T-helper 1 cell (primary cell): ENCODE results near the gene NELFA.

Experiments used
- DNase-seq, 5 donors: peaks; one replicate each; pipeline ENCODE4 v3.0.0-alpha.2; 2012 to 2020

The NELFA gene

DNA sequence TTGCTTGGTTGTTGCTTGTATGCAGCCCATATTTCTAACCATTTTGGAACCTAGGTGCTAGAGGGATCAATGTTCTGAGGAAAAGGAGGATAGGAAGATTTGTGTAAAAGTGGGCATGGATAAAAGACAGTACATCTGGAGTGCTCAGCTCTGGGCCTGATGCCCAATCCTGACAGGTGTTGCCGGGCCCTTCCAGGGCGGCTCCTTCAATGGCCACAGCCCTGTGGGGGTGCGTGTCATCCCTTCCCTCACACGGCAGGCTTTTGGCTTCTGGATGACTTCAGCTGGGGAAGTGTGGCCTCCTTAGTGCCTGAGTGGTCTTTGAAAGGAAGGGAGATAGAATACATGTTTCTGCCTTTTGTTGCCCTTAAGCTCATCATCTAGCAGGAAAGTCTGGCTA, 47.2 kb downstream of the NELFA start:
- no peak for DNase-seq

DNA sequence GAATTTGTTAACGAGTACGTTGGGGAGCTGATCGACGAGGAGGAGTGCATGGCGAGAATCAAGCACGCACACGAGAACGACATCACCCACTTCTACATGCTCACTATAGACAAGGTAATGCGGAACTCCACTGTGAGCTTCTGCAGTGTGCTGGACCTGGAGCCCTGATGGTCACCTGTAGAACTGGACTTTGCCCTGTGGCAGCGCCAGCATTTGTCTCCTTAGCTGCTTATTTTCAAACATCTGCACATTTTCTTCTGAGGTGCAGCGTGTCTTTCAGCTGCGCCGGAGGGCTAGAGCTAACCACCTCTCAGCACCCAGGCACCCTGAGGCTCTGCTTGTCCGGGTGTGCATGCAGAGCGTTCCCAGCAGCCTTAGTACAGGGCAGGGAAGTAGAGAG, 47.7 kb downstream of the NELFA start:
- no peak for DNase-seq

DNA sequence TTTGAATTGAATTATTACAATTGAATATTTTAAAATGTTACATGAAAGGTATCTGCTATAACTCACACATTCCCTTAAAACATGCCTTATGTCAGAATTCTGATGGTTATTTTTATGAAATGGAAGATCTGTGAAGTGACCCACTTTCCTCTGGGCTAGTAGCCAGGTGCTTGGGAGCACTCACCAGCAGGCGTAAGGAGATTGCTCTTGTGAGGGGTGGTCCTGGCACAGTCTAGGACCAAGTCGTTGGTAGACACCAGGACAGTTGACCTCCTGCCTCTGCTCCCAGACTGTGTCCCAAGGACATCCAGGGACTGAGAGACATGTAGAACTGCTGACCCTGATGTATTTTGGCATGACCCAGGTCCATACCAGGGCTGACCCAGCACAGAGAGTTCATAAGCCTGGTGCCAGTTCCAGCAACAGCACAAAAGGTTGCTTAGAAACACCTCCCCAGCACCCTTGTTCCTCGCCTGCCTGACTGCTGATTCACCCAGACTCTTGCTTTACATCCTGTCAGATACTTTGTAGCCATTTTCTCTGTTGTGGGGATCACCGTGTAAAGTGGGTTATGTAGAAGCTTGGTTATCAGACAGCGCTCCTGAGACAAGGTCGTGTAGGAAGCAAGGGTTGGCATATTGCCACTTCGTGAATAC, 48.5 kb downstream of the NELFA start:
- DNase-seq = no peak

DNA sequence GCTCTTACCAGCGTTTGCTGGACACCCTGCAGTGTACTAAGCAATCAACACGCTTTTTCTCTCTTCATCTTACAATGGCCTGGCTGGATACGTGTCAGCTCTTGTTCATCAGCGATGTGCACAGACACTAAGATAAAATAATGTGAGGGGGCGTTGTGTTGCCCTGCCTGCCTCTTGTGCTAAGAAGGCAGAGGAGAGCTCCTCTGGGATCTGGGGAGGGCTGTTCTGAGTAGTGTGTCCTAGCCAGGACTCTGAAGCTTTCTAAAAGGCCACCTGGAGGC, 49.7 kb downstream of the NELFA start:
- DNase-seq = no peak

DNA sequence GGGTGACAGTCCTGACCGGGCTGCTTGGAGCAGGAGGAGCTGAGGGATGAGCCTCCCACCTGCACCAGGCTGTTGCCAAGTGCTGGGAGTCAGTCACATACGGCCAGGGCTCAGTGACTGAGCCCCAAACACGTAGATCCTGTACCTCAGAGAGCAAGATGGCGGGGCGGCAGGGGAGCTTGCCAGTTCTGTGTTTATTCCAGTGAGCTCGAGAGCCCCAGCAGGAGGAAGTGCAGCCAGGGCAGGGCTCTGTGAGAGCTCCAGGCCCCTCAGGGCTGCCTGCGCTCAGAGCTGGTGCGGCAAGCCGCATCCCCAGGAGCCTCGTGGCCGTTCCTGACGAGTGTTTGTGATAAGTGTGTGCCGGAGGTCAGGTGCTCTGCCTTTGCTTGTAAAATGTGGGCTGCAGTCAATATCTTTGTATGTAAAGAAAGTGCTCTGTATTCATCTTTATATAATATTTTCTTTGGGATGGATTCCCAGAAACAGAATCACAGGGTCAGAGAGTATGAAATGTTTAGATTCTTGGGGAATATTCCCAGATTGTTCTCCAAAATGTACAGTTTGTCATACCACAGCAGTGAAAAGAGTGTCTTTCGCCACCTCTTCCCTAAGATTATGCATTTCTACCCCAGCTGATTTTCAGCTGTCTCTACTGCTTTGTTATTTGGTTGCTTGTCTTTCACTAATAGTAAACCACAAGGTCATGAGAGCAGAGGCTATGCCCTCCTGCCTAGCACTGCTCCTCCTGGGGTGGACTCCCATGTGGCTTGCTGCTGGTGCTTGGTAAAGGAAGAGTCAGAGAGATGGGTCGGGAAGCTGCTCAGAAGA, 50.3 kb downstream of the NELFA start:
- DNase-seq = no peak

DNA sequence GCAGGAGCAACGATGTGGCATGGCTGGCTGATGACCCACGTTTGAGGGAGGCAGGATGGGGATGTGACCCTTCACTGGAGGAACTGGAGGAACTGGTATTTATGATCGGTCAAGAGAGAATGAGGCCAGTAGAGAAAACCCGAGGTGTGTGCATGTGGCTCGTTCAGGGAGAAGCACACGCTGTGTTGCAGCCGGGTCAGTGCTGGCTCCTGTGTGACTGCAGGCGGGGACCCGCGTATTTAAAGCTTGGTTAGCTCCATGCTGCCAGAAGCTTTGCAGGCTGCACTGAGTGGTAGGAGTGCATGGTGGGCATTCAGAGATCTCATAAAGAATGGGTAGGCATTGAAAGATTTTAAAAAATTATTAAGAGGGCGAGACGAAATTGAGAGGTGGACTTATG, 52.1 kb downstream of the NELFA start:
- DNase-seq = no peak

DNA sequence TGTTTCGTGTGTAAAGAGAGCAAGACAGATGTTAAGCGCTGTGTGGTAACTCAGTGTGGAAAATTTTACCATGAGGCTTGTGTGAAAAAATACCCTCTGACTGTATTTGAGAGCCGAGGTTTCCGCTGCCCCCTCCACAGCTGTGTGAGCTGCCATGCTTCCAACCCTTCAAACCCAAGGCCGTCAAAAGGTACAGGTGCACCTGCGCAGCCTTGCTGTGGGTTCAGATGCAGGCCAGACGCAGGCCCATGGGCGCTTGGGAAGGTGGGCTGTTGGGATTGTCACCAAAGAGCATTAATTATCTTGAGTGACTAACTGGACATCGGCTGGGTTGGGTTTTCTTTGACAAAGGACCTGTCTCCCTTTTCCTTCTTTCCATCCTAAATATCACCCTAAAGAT, 55.4 kb downstream of the NELFA start:
- DNase-seq = no peak

DNA sequence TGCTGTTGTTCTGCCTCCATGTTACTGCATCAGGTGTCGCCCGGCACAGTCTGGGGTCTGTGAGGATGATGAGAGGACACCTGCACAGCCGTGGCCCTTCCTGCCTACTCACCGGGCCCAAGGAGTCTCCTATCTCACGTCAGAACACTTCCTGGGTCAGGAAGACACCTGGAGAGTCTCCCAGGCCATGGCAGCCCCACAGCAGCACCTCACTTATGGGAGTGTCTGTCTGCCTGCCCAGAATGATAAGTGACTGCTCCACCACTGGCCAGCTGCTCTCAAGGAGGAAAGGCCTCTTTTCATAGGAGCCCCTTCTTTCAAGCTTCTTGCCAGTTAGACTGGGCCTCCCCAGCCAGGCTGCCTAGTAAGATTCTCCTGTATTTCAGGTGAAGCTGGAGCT, 56.1 kb downstream of the NELFA start:
- no peak for DNase-seq

DNA sequence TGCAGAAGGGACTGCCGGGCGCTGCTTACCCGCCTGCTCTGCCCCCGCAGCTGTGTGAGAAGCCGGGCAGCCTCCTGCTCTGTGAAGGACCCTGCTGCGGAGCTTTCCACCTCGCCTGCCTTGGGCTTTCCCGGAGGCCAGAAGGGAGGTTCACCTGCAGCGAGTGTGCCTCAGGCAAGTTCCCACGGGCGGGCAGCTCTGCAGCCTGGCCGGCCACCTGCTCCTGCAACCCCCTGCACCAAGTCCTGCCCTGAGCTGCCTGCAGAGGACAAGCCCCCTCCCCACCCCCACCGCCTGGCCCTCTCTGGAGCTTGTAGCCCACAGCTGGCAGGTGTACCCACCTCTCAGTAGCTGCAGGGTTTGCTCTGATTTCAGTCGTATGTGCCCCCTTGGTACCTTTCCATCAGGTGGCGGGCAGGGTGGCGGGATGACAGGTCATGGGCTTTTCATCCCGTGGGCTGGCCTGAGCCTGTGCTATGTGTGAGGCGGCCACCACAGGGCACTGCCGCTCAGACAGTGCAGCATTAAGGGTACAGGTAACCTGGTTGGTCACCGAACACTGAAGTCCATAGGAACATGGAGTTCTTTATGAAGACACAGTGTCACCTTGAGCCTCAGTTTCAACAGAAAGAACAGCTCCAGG, 56.6 kb downstream of the NELFA start:
- no peak for DNase-seq

DNA sequence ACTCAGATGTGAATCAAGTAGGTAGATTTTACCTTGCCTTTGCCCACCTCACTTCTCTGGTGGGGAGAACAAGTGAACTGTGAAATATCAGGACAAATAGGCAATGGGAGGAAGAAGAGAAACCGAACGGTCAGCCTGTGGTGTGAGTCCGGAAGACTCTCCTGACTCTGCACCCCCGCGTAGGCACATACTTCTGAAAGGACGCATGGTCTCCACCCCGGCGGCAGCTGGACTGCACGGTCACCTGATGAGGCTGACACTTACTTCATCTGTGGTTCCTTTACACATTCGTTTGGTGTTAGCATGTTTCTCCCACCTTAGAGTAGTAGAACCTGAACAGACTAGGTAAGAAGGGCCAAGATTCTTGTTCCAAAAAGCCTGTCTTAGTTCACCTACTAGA, 58.4 kb downstream of the NELFA start:
- no peak for DNase-seq

DNA sequence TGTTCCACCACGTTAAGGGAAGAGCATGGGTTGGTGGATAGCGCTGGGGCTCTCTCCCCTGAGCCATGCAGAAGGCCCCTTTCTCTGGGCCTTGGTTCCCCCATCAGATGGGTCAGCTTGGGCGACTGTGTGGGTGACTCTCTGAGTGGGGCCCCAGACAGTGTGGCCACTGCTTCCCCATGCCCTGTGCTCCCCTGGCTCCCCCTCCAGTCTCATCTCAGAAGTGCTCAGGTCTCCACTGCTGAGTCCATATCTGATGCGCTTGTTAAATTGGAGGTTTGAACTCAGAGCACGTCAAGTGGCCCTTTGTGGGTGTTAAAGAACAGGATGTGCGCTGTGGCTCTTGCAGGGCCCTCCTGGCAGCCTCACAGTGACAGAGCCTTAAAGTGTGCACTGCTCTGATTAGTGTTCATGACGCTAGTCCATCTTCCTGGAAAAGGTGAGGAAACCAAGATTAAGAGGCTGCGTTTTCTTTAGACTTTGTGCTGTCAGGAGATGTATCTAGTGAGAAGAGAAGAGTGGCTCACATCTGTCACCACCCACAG, 59.8 kb downstream of the NELFA start:
- DNase-seq = no peak

DNA sequence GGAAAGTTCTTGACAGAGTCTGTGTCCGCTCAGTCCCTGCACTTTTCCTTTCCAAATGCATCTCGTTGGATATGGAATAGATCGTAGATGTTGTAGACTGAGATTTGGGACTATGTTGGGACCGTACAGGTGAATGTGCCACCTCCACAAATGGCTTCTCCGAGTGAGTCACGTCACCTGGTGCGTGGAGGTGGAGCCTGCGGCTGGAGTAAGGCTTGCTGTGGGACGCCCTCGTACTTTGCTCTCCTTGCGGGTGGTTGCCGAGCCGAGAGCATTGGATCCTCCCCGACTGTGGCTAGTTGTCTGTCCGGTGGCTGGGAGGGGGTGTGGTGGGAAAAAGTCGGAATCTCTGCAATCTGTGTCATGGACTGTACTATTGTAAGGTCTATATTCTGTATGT, 60.5 kb downstream of the NELFA start:
- no peak for DNase-seq

DNA sequence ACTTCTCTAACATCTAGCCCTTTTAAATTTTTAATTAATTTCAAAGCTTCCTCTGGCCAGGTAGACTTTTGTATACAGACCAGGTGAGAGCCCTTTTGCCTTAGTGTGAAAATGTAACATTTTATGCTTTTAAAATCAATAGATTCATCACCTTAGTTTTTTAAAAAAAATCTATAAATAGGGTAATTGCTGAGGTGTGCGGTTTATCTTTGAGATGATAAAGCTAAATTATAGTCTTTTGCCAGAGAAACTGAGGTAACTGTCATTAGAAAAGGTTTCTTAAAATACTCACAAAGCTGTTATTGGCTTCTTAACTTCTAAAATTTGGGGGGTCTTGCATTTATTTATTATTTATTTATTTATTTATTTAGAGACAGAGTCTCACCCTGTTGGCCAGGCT, 62.9 kb downstream of the NELFA start:
- no peak for DNase-seq

DNA sequence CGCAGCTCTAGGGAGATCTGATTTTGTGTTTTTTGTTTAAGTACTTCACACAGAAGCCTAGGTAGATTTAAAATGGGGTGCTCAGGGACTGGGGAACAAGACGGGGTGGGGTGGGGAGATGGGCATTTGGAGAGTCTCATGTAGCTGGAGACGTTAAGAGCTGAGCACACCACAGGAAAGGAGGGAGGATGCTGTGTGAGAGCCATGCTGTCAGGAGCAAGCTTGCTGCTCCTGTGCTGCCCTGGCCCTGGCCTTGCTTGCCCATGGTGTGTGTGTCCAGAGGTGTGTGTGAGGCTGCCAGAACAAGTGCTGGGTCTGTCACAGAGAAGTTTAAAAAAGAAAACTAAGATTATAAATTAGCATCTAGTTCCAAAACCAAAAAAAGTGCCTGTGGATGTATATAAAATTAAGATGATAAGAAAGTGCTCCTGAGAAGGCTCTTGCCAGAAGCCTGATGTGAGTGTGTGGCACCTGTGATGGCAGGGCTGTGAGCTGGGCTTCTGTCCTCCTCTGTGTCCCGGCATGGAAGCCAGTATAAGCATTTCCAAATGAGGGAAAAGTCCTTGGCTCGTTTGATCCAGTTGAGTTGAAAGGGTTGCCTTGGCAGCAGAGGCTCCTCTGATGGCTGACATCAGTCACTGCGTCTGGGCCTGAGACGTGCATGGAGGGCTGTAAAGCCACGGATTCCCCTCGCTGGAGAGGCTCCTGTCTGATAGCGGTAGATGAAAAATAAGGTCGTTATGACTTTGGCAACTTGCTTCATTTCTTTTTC, 63.5 kb downstream of the NELFA start:
- no peak for DNase-seq

DNA sequence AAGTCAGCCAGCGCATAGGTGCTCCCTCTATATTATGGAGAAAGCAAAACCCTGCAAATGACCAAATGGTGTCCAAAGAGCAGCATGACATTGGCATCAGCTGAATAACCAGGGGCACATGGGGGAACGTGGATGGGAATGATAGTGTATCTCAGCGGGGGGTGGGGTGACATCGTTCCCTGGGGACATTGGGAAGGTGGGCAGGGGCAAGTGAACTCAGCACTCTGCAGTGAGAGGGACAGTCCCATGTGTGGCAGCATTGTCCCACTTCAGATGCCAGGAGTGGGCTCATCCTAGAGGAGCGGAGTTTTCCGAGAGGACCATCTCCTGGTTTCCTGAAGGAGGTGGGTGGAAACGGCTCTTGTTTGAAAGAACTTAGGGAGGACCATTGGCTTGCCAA, 64.8 kb downstream of the NELFA start:
- no peak for DNase-seq

DNA sequence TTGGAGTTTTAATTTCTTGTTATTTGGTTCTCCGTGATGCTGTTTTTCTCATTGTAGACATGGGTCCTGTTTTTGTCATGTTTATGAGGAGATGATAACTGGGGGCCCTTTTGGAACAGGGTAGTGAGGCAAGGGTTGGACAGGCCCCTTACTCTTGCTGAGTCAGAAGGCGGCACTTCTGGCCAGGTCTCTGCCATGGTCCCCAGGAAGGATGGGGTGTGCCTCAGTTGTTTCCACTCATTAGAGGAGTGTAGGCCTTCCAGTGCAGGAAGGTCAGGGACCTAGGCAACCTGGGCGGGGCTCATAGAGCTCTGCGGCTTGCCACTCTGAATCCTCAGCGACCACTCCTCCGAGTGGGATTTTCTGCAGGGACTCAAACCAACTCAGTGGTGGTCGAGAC, 68.2 kb downstream of the NELFA start:
- DNase-seq = no peak

DNA sequence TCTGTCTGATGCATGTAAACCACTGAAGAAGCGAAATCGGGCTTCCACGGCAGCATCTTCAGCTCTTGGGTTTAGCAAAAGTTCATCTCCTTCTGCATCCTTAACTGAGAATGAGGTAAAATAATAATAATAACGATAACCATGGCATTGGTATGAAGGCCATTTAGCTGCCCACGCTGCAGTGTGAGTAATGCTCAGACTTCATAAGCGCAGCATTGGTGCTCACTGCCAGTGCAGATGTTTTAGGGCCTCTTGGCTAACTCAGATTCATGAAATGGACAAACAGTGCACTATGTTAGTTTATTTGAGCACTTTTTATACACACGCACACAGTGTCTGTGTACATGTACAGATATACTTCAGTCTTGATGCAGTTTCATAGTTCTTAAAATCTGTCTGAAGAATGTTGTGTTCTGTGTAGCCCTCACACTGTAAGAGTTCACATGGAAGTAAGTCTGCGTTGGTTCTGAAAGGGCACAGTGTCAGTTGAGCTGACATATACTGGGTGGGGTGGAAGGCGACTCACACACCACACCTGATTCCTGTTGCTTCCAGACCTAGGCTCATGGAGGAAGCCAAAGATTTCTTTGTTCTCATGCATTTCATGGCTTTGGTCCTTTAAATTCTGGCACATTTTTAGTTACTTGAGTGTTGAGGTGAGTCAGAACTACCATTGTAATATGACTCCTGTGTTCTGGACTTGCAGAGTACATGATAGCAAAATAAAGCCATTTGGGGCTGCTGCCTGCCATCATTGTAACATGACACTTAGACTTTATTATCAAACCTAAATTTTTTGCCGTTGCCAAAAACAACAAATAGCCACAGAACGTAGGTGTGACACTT, 68.9 kb downstream of the NELFA start:
- no peak for DNase-seq

DNA sequence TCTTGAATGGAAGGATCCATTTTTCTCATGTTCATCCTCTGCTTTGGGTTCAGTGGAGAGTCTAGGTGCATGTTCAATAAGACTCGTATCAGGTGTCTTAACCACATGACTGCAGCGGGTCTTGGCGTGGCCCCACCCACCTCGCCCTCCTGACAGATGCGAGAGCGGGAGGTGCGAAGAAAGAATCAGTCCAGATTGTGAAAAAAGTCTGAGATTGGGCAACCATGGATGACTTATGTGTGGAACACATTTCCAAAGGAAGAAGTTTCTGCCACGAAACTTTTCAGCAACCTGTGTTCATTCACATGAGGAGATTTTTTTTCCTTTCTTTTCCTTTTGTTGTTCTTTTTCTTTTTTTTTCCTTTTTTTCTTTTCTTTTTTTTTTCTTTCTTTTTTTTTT, 70.7 kb downstream of the NELFA start:
- DNase-seq = no peak

DNA sequence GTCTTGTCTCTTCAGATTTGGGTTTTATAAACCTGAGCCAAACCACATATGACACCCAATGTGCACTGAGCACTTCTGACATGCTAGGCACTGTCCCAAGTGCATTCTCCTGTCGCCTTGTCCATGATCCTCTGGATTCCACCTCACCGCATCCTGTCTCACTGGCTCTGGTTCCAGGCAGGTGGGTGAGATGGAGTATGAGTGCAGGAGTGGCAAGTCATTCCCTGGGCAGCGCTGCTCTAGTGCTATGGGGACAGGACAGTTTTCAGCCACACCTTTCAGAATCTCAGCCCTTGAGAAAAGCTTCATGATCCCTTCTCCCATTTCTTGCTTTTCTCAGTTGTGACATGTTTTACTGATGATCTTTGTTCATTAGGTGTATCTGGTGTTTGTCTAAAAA, 71.2 kb downstream of the NELFA start:
- no peak for DNase-seq

DNA sequence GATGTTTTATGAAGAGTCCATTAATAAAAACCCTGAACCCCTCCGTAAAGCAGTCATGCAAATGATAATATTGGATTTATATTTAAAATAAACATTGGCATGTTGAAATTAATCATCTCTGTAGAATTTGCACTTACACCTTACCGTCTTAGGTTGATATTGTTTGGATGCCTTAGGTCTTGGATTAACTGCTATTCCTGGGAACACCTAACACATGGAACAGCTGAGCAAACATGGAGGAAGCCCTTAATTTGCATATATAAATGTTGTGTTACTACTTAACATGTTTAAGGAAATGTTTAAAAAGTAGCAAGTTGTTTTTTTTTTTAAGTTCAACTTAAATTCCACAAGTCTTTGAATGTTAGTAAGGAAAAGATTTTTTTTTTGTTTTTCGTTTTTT, 75.1 kb downstream of the NELFA start:
- DNase-seq = no peak

DNA sequence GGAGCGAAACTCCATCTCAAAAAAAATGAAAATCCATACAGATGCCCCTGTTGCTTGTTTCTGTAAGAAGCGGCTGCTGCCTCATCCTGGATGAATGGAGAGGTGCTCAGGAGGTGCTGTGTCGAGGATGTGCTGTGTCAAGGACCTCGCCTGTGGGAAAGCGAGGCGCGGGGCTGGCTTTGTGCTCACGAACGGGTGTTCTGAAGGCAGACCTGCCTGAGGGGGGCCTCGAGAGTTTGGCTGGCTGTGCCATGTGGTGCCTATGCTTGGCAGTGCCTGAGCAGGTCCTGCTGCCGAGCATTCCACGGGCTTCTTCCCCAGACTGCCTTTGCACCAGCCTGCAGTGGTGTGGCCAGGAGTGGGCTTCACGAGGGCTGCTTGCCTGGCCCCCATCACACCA, 76.0 kb downstream of the NELFA start:
- no peak for DNase-seq
